Hematopoietic multipotent progenitor cell treated with erythropoietin and hydrocortisone succinate and interleukin-3 and kit ligand, for 8 days (in vitro differentiated cells): ENCODE data around the gene ACBD5.

ENCODE experiments used
- DNase-seq: peaks from one replicate; pipeline ENCODE4 v3.0.0-alpha.2; 2015

The ACBD5 gene

DNA sequence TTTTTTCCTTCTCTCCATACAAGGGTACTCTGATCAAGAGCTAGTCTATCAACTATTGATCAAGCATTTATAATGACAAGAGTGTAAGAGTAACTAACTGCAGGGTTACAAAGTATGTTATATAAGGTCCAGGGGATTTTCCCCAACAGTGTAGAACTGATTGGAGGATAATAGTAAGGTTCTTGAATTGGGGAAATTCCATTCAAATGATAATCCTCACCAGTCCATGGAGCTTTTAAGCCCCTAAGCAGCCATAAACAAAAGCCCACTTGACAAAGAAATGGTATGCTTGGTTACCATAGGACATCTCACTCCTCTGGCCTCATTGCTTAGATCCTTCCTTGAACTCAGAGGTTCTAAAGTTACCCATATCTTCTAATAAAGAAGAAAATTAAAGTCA lies 94.7 kb downstream of the ACBD5 start:
- no peak for DNase-seq
